Fibroblast of the conjunctiva (primary cell): ENCODE data around the gene MTUS2.

Experiments
- DNase-seq: peaks from one replicate; pipeline ENCODE4 v3.0.0-alpha.2; 2010; ENCODE audit warnings: low read depth

Gene MTUS2

DNA sequence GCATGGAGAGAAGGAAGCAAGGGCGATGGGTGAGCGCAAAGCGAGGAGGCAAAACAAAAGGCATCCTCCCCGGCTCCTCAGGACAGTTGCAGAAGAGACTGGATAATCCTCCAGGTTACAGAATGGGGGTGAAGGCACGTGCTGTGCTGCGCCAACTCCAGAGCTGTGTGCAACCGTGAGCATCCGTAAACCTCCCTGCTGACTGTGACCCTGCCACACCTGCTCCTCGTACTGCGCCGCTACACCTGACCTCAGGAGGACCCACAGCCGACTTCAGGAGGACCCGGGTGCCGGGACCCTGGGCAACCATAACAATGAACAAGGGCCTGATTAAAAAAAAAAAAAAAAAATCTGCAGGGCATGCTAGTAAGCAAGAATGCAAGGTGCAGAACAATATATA is 706.6 kb downstream of the MTUS2 start:
- DNase-seq = no peak

DNA sequence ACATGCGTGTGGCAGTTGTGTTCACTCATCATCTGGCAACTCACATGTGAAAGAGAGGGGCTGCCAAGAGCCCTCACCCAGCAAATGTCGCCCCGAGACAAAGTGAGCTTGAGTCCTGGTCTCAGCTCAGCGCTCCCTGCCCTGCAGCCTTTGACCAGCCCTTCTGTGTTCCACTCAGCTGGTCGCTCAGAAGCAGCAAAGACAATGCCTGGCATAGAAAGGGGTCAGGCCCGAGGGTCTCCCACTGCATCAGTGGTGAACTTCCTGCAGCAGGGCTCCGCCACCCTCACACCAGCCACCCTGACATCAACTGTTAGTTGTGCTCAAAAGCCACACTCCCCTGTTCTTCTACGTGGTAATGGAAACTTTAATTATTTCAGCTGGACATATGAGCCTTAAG is 707.4 kb downstream of the MTUS2 start:
- no peak for DNase-seq

DNA sequence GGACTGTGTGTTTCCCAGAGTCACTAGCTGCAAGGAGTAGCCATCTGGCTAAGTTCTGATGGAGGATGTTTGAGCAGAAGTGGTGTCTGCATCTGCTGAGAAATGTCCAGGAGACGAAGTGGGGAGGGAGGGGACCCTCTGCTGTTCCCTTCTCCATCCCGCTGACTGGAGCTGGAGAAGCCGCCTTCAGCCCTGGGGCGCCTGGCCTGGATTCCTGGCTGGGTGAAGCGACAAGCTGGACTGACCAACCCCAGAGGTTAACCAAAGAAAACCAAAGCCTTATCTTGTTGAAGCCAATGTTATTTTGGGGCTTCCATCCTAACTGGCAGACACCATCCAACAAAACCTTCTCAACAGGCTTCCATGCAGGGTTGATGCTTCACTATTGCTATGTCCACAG is 707.8 kb downstream of the MTUS2 start:
- DNase-seq = no peak

DNA sequence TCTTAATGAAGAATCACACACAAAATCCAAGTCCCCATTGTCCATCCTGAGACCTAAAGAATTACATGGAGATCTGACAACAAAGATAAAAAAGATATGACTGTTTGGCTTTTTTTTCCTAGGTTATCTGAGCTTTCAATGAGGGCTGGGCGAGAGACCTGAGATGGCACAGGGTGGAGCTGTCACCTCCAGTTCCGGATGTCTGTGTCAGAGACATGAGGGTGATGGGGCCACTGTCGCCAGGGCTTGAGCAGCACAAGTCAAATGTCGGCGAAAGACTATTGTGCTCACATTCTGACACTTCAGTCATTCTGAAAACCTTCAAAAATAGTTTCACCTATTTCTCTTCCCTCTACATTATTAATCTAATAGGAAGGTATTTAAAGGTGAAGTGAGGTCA is 709.6 kb downstream of the MTUS2 start:
- DNase-seq = no peak

DNA sequence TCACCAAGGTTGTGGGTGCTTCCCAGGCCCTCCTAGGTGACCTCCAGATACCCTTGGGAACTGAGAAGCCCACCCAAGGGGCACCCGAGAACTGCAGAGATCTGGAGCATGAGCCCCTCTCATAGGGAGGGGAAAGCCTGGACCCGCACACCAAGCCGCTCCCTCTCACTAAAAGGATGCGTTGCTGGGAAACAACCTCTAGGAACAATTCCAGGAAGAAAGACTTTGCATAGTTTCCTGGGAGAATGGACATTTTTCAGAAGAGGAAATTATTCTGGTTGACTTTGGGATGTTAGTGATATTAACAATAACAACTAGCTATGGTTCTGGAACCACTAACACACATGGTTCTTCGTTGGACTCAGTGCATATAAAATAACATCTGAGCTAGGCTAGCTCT is 710.8 kb downstream of the MTUS2 start:
- no peak for DNase-seq

DNA sequence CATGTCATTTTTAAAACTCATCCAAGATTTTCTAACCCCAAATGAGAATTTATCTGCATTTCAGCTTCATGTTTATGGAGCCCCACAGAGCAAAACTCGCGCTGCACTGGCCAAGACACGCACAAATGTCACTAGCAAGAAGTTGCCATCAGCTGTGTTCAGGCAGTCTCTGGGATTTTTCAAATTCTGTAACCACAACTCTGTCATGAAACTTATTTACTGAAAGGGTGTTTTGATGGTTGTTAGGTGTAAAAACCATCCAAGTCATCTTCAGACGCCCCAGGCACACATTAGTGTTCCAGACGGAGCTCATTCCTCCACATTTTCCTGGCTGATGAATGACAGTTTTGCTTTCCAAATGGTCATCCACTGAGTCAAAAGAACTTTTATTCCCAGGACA is 712.0 kb downstream of the MTUS2 start:
- no peak for DNase-seq

DNA sequence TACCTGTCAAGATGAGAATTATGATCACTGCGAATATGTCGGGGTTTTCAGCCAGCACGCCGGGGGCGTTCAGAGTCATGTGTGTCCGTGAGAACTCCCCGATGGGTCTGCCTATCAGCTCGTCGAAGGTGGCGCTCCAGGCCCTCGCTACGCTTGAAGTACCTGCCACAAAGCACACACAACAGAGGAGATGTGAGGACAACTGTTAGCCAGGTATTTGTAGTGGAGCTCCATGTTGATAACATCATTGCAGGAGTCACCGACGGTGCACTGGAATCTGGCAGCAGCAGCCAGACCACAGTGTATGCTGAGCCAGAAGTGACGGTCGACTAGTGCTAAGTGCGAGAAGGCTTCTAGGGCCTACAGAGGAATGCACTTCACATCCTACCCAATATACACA is 712.7 kb downstream of the MTUS2 start:
- DNase-seq = no peak

DNA sequence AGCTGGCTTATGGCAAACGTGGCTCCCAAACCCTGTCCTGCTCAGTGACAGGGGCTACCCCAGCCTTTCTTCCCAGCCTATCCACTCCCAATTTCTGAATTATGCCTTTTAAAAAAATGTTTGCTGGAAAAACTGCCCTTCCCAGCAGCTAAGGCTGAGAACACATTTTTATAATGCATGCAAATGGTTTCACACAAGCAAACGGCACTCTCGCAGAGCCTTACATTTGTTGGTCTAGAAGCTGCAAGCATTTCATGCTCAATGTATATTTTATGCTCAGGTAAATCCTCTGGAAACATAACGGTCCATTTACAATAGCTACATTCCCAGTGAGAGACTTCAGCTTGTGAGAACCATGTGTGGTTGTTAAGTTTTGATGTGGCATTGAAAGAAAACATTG is 713.9 kb downstream of the MTUS2 start:
- no peak for DNase-seq

DNA sequence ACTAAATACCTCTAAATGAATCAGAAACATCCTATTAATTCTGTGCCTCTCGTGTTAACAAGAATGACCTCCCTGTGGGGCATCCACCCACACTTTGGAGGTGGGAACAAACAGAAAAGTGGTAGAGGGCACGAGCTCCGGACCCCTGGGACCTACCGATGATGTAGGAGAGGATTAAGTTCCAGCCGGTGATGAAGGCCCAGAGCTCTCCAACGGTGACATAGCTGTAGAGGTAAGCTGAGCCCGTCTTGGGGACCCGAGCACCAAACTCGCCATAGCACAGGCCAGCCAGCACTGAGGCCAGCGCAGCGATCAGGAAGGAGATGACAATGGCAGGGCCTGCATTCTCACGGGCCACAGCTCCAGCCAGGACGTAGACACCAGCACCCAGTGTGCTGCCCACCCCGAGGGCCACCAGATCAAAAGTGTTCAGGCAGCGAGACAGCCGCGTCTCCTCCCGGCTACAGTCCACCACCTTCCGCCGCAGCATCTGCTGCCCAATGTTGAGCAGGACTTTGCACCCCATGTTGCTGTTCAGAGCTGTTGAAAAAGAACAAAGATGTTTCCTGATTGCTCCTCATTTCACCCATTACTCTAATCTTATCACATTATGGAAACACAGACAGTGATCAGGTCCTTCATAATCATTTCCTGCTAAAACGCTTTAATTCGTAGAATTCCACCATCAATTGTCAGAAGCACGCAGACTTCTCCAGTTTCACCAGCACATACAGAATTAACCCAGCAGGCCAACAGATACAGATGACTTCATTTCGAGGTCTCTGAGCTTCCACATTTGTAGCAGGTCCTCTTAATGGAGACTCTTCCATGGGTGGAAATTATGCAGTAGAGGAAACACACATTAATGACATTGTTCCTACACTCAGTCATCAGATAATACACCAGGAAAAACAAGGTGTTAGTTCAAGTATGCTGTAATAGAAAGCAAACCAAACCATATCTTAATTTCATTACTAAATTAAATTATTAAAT is 715.8 kb downstream of the MTUS2 start:
- no peak for DNase-seq

DNA sequence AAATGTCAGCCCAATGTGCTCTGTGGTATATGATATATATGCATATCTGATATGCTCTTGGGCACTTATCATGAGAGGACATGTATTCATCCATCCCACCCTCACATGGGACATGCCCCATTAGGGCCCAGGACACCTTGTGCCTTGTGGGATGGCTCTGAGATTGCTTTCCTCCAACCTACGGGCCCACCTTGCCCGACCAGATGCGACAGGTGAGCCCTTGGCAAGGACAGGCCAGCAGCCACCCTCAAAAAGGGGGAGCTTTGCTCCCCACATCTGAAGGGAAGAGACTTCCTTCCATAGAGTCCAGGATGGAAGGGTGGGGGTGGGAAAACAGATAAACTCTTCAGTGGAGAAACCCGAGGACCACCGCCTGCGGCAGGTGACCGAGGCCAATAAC is 716.7 kb downstream of the MTUS2 start:
- no peak for DNase-seq

DNA sequence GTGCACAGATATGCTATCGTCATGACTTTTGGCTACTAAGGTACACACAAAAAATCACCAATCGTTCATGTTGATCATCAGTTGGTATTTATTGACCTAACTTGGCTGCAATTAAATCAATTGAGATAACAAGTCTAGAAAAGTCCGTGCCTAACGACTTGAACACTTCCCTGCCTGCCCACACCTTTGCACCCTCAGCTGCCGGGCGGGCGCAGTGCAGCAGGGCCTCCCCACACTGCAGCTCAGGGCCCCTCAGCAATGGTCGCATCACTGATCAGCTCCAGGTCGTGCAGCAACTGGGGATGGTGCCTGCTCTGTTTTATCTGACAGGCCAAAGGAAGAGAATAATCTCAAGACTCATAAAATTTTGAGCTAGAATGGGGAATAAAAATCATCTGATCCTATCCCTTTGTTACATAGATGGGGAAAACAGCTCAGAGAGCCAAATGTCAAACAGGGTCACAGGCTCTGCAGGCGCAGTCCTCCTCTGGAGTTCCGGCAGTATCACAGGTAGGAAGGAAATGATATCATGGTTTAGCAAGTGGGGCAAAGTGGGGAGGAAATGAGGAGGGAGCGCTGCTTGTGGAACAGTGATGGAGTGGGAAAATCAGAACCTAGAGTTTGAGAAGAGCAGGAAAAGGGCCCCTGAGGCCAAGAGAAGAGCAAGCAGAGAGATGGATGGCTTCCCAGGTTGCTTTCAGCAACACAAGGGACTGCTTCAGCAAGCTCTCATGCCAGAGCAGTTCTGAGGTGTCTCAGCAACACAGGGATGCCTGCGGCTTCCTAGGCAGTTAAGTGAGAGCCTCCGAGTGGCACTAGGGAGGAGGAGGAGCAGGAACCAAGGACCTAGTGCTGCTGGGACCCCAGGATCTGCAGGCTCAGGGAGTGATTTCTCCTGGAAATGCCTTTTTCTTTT is 717.9 kb downstream of the MTUS2 start:
- no peak for DNase-seq

DNA sequence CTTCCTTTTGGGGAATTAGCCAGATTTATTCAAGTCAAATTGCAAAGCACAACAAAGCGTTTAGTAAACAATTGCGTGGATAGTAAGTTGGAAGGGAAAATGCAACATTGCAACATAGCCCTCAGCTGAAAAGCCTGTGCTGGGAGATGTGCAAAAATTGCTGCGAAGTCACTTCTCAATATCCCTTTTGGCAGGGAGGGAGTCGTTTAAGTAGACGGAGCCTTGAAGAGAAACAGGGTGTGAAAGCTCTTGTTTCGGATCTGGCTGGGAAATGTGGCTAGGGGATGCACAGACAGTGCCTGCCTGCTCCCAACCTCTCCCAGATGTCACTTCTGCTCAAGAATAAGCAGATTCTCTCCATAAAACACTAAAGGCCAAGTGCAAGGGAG is 718.5 kb downstream of the MTUS2 start:
- DNase-seq = no peak

DNA sequence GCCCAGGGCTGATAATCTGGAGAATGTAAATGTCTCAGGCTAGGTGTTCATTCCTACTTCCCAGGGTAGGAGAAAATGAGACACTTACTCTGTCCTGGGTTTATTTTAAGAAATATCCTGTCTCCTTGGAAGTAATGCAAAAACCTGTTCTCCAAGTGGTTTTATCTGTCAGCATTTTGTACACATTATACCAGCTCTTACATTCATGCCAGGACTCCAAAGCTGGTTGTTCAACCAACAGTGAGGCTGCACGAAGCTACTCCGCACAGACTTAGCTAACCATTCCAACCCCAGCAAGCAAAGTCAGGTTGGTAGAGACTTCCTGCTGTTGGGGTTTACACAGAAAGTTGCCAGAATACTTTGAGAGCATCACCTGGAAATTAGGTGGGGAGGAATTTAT is 719.7 kb downstream of the MTUS2 start:
- no peak for DNase-seq

DNA sequence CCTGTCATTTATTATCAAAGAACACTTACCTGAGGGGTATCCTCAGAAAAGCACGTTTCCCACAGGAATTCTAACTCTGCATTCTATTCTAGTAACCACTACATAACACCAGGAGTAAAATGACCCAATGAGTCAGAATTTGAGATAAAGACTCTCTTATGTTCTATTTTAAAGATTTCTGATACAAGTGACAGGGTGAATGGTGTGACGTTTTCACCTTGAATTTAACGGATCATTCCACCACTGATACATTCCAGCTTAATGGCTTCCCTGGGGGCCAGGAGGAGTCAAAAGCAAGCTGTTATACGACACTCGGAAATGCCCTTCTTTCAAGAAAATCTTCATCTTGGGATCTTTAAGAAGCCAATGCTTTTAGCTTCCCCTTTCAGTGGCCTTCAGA is 720.2 kb downstream of the MTUS2 start:
- no peak for DNase-seq

DNA sequence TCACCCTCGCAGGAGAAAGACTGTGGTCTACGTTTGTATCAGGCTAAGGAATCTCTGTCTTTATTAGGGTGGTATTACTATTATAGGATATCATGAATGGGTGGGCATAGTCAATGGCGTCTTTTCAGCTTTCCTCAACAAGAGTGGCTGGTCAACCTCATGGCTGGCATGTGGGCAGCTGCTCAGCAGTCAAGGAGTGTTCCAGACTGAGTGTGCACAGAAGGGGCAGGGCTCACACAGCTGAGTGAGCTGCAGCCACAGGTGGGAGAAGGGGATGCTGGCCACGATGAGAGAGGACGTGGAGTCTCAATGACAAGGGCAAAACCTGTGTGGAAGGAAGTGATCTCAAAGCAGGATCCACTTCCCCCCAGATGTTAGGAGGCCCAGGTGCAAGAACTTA is 720.7 kb downstream of the MTUS2 start:
- no peak for DNase-seq

DNA sequence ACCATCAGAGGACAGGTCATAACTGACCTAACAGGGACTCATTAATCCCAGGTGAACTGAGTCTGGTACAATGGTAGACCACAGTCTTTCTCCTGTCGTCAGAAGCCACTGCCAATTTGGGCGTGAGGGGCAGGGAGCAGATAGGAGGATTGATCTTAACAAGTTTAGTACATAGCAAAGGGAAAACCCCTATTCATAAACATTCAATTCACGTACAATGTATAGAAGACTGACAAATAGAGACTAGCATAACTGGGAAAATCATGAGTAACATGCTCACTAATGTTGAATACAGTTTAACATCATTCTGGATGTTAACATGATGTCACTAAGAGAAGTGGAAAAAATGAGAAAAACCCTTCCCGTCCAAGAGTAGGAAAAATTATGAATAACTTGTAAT is 721.3 kb downstream of the MTUS2 start:
- no peak for DNase-seq

DNA sequence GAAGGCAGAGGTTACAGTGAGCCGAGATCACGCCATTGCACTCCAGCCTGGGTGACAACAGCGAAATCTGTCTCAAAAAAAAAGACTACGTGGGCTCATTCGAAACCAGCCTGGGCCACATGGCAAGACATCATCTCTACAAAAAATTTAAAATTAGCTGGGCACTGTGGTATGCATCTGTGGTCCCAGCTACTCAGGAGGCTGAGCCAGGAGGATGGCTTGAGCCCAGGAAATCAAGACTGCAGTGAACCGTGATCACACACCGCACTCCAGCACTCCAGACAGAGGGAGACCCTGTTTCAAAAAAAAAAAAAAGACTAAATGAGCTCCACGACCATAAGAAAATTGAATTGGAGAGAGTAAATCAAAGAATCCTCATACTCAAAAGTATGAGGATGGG is 722.2 kb downstream of the MTUS2 start:
- DNase-seq = no peak

DNA sequence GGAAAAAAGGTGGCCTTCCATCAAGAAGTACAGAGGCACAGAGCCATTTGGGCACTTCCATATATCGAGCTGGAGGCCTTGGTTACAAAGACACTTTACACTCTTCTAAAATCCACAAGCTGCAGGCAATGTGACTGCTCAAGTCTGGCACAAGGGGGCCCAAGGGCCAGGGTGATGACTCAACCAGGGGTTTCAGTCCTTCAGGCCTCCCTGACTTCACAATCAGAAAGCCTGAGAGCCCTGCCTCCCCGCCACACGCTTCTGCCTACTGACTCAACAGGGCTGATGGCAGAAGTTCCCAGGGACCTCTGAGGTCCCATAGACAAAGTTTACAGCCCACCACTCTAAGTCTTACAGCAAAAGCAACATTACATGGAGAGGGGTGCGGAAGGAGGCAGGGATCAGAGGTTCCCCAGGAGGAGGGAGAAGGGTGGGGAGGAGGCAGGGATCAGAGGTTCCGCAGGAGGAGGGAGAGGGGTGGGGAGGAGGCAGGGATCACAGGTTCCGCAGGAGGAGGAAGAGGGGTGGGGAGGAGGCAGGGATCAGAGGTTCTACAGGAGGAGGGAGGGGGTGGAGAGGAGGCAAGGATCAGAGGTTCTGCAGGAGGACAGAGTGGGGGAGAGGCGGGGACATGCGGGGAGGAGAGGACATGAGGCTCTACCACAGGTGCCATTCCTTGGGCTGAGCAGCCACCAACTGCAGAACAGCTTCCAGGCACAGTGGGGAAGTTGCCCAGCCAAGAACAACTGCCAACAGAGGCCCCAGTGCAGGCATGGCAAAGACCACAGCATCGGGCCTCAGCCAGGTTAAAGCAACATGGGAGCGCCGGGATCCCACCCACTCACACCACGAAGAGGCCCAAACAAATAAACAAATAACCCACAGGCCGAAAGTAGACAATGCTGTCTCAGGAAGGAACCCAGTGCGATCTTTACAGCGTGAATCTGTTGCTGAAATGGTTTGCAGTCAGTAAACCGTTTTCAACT is 723.4 kb downstream of the MTUS2 start:
- no peak for DNase-seq

DNA sequence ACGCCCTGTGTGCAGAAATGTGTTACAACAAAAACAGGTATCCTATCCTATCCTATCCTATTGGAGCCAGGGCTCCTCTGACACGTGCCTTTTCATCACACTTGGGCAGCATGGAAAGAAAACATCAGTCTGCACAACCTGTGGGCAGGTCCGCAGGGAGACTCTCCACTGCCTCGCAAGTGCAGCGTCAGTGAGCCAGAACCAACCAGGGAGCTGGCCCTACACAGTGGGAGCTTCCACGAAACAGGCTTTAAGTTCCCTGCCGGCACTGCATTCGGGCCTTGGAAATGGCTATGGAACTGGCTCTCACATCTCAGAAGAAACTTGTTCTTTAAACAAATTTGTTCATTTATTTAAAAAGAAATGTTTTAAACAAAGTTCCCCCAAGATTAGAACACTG is 725.8 kb downstream of the MTUS2 start:
- no peak for DNase-seq

DNA sequence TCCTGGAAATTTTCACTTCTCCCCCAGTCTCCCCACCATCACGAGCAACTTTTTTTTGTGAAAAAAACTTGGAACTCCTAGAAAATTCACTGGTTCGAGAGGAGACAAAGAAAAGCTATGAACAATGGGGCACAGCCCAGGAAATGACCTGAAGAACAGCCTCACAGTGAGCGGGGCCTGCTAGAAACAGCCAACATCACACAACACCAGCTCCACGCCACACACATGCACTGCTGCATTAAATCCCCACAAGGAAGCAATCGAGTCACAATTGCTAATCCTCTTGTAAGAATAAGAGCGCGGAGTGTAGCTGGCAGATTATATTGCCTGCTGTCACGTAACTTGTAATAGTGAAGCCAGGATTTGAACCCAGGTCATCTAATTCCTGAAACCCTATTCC is 726.5 kb downstream of the MTUS2 start:
- DNase-seq = no peak

DNA sequence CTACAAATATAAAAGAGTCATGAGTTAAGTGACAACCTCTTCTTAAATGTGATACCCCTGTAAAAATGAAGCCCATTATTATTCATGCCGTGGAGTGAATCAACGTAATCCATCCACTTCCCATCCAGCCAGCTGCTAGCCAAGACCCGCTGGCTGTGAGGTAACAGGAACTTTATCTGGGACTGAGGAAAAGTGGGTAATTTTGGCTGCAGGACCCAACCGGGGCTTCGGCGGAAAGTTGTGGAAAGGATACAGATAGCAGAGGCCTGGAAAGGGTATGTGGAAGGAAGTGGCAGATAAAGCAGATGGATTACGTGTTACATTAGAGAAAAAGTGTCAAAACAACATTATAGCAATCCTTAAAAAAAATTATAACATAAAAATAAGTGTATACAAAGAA is 727.0 kb downstream of the MTUS2 start:
- DNase-seq = no peak

DNA sequence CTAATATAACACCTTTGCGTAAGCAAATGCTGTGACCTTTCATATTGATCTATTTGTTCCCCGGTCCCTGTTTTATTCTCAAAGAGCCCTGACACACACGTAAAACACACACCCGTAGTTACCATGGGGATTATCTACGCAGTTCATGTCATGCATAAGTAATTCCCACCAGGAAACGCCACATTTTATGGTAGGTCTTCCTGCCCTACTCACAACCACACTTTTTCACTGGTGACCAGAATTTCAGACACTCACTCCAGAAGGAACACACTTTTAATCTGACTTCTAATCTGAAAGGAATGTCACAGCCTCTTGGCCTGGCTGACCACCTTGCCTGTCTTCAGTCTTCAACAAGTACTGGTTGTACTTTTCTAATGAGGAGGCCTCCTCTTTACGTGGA is 728.6 kb downstream of the MTUS2 start:
- DNase-seq = no peak
